ENCODE data around the gene TEC.

The TEC gene

DNA sequence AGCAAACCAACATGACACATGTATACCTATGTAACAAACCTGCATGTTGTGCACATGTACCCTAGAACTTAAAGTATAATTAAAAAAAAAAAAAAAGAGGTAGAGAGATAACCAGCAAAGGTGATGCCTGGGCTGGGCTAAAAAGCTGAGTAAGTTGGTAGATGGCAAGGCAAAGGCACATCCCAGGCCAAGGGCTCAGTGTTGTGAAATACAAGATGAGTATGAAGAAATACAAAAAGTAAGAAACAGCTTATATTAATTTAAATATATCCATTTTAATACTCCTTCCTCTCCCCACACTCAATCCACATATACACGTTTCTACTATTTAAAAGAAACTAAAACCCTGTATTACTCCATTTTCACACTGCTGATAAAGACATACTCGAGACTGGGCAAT is 25.8 kb downstream of the TEC start:
- Histone ChIP-seq H2AFZ (ENCODE audit: low read length) (no peak overlapping the region), H3K27ac (replicated peaks; ENCODE audit: low read length) (no peak overlapping the region), H3K23ac (ENCODE audit: low read depth, low read length, poor library complexity) (no peak overlapping the region), H2AK5ac (ENCODE audit: low read depth, low read length) (no peak overlapping the region), H3K79me1 (ENCODE audit: low read depth, low read length) (no peaks in the 10 kb centered on the region), H3K4ac (ENCODE audit: low read length) (no peak overlapping the region), H3K4me1 (ENCODE audit: control insufficient read depth in 2 of 2, insufficient read depth in 1 of 2, low read depth in 1 of 2, low read length in 2 of 2) (no peaks in the 10 kb centered on the region), H3K36me3 (replicated peaks in 1 of 2; ENCODE audit: control insufficient read depth in 2 of 2, insufficient read depth in 2 of 2, low read length in 2 of 2) (no peaks in the 10 kb centered on the region), H3K18ac (ENCODE audit: low read length) (no peak overlapping the region), H4K8ac (ENCODE audit: low read depth, low read length) (no peak overlapping the region), H2BK5ac (ENCODE audit: low read length) (no peak overlapping the region), H3K9ac (ENCODE audit: low read depth, low read length, poor library complexity) (no peak overlapping the region), H3K4me3 (ENCODE audit: low read length in 2 of 2) (no peak overlapping the region), H2BK120ac (ENCODE audit: low read depth, low read length) (no peak overlapping the region), H2BK12ac (ENCODE audit: low read length) (no peak overlapping the region), H3K14ac (ENCODE audit: low read length) (no peak overlapping the region), H3K4me2 (ENCODE audit: insufficient read depth, low read length, poor library complexity, severe bottlenecking) (no peak overlapping the region), H2BK15ac (ENCODE audit: low read length) (no peak overlapping the region), H4K91ac (ENCODE audit: low read depth, low read length, poor library complexity) (no peak overlapping the region), H3K27me3 (ENCODE audit: control insufficient read depth in 3 of 3, insufficient read depth in 3 of 3, low read depth in 1 of 3, low read length in 3 of 3) (no peaks in the 10 kb centered on the region), H3K9me3 (replicated peaks in 1 of 2; ENCODE audit: control insufficient read depth in 2 of 2, insufficient read depth in 1 of 2, low read depth in 1 of 2, low read length in 2 of 2) (no peaks in the 10 kb centered on the region)
- DNase-seq (ENCODE audit: low spot score), result no peak
- 100% methylated on average over 1 of the region's 2 CpGs; no CpG with 5 or more reads in 1 of the 2 donors for WGBS, 2 donors (ENCODE audit: extremely low coverage in 2 of 2, insufficient read length in 2 of 2, insufficient replicate concordance in 1 of 2)

DNA sequence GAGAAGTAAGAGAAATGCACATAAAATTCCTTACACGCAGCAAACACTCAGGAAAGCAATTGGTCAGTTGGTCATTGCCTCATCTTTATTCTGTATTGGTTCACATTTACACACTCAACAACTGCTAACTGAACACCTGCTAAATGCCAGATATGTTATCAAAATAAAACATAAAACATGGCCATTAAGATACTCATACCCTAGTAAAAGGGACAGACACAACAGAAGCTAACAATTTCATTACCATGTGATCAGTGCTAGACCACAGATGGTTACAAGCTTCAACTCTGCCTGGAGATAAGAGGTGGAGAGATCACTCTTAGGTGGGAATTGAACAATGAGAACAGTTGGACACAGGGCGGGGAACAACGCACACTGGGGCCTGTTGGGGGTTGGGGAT is 26.2 kb downstream of the TEC start:
- no peak overlapping the region for H2BK5ac ChIP-seq (ENCODE audit: low read length)
- WGBS, 2 donors (ENCODE audit: extremely low coverage in 2 of 2, insufficient read length in 2 of 2, insufficient replicate concordance in 1 of 2), result no CpG with 5 or more reads among the region's 3 CpGs
- no peak overlapping the region for H3K9ac ChIP-seq (ENCODE audit: low read depth, low read length, poor library complexity)
- H3K27ac ChIP-seq (replicated peaks; ENCODE audit: low read length), result no peak overlapping the region
- H3K36me3 ChIP-seq (replicated peaks in 1 of 2; ENCODE audit: control insufficient read depth in 2 of 2, insufficient read depth in 2 of 2, low read length in 2 of 2), result no peaks in the 10 kb centered on the region
- H3K23ac ChIP-seq (ENCODE audit: low read depth, low read length, poor library complexity), result no peak overlapping the region
- H3K14ac ChIP-seq (ENCODE audit: low read length), result no peak overlapping the region
- no peaks in the 10 kb centered on the region for H3K9me3 ChIP-seq (replicated peaks in 1 of 2; ENCODE audit: control insufficient read depth in 2 of 2, insufficient read depth in 1 of 2, low read depth in 1 of 2, low read length in 2 of 2)
- no peak overlapping the region for H3K4me2 ChIP-seq (ENCODE audit: insufficient read depth, low read length, poor library complexity, severe bottlenecking)
- no peaks in the 10 kb centered on the region for H3K27me3 ChIP-seq (ENCODE audit: control insufficient read depth in 3 of 3, insufficient read depth in 3 of 3, low read depth in 1 of 3, low read length in 3 of 3)
- no peak overlapping the region for H2BK120ac ChIP-seq (ENCODE audit: low read depth, low read length)
- no peak overlapping the region for H2AK5ac ChIP-seq (ENCODE audit: low read depth, low read length)
- H4K8ac ChIP-seq (ENCODE audit: low read depth, low read length), result no peak overlapping the region
- no peaks in the 10 kb centered on the region for H3K4me1 ChIP-seq (ENCODE audit: control insufficient read depth in 2 of 2, insufficient read depth in 1 of 2, low read depth in 1 of 2, low read length in 2 of 2)
- H4K91ac ChIP-seq (ENCODE audit: low read depth, low read length, poor library complexity), result no peak overlapping the region
- no peak overlapping the region for H2AFZ ChIP-seq (ENCODE audit: low read length)
- no peaks in the 10 kb centered on the region for H3K79me1 ChIP-seq (ENCODE audit: low read depth, low read length)
- no peak overlapping the region for H3K4me3 ChIP-seq (ENCODE audit: low read length in 2 of 2)
- H2BK15ac ChIP-seq (ENCODE audit: low read length), result no peak overlapping the region
- H2BK12ac ChIP-seq (ENCODE audit: low read length), result no peak overlapping the region
- H3K18ac ChIP-seq (ENCODE audit: low read length), result no peak overlapping the region
- no peak for DNase-seq (ENCODE audit: low spot score)
- H3K4ac ChIP-seq (ENCODE audit: low read length), result no peak overlapping the region

DNA sequence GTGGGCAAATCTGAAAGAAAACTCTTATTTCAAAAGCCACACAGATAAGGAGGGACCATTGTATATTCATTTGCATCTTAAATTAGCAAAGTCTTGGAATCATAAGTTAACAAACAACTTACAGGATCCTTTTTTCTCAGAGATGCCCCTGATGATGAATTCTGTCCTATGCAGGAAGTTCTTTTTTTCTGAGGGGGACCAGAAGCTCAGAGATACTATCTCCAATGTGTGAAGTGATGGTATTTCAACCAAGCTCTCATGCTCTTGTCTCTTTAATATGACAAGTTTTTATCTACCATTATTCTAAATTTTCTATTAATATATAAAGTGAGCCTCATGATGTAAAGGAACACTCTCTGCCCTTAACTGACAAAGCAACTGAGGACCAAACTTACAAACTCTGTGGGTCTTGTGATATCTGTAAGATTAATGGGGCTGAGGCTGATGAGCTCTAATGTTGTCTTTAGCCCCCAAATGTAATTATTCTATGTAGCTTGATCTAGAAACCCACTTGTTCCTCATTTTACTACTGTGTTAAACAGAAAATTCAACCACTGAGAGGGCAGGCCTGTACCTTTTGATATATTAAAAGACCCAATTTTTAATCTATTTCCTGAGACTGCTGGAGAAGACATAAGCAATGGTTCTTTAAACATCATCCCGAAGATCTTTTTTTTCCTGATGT is 27.0 kb downstream of the TEC start:
- Histone ChIP-seq H3K27ac (replicated peaks; ENCODE audit: low read length) (no peak overlapping the region), H4K8ac (ENCODE audit: low read depth, low read length) (no peak overlapping the region), H2BK120ac (ENCODE audit: low read depth, low read length) (no peak overlapping the region), H2BK5ac (ENCODE audit: low read length) (no peak overlapping the region), H2BK15ac (ENCODE audit: low read length) (no peak overlapping the region), H2AK5ac (ENCODE audit: low read depth, low read length) (no peak overlapping the region), H4K91ac (ENCODE audit: low read depth, low read length, poor library complexity) (no peak overlapping the region), H3K4me3 (ENCODE audit: low read length in 2 of 2) (no peak overlapping the region), H3K14ac (ENCODE audit: low read length) (no peak overlapping the region), H3K27me3 (ENCODE audit: control insufficient read depth in 3 of 3, insufficient read depth in 3 of 3, low read depth in 1 of 3, low read length in 3 of 3) (no peaks in the 10 kb centered on the region), H3K4ac (ENCODE audit: low read length) (no peak overlapping the region), H3K9me3 (replicated peaks in 1 of 2; ENCODE audit: control insufficient read depth in 2 of 2, insufficient read depth in 1 of 2, low read depth in 1 of 2, low read length in 2 of 2) (no peaks in the 10 kb centered on the region), H2BK12ac (ENCODE audit: low read length) (no peak overlapping the region), H3K23ac (ENCODE audit: low read depth, low read length, poor library complexity) (no peak overlapping the region), H3K18ac (ENCODE audit: low read length) (no peak overlapping the region), H3K9ac (ENCODE audit: low read depth, low read length, poor library complexity) (no peak overlapping the region), H3K79me1 (ENCODE audit: low read depth, low read length) (no peaks in the 10 kb centered on the region), H2AFZ (ENCODE audit: low read length) (no peak overlapping the region), H3K36me3 (replicated peaks in 1 of 2; ENCODE audit: control insufficient read depth in 2 of 2, insufficient read depth in 2 of 2, low read length in 2 of 2) (no peaks in the 10 kb centered on the region), H3K4me1 (ENCODE audit: control insufficient read depth in 2 of 2, insufficient read depth in 1 of 2, low read depth in 1 of 2, low read length in 2 of 2) (no peaks in the 10 kb centered on the region), H3K4me2 (ENCODE audit: insufficient read depth, low read length, poor library complexity, severe bottlenecking) (no peak overlapping the region)
- whole genome bisulfite sequencing, 2 donors (ENCODE audit: extremely low coverage in 2 of 2, insufficient read length in 2 of 2, insufficient replicate concordance in 1 of 2), result no CpG with 5 or more reads among the region's 1 CpG
- no peak for DNase-seq (ENCODE audit: low spot score)

DNA sequence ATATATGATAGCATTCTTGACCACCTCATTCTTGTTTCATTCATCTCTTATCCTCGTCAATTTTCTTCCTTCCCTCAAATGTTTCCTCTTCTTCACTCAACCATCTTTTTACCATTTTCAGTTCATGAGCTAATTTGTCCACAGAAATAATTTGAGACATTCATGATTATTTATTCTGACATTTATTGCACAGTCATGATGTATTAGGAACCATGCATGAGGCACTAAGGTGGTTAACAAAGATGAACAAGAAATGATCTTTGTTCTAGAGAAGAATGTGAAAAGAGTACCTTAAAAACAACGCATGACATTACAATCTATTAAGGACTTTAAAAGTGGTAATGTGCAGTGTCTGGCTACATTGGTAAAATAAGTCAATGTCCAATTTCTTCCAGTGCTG is 27.9 kb downstream of the TEC start:
- H3K36me3 ChIP-seq (replicated peaks in 1 of 2; ENCODE audit: control insufficient read depth in 2 of 2, insufficient read depth in 2 of 2, low read length in 2 of 2), result no peaks in the 10 kb centered on the region
- no peak overlapping the region for H2BK15ac ChIP-seq (ENCODE audit: low read length)
- no peak overlapping the region for H2BK120ac ChIP-seq (ENCODE audit: low read depth, low read length)
- no peak overlapping the region for H4K91ac ChIP-seq (ENCODE audit: low read depth, low read length, poor library complexity)
- DNase-seq (ENCODE audit: low spot score), result no peak
- H2AFZ ChIP-seq (ENCODE audit: low read length), result no peak overlapping the region
- no peak overlapping the region for H3K23ac ChIP-seq (ENCODE audit: low read depth, low read length, poor library complexity)
- no peak overlapping the region for H3K9ac ChIP-seq (ENCODE audit: low read depth, low read length, poor library complexity)
- no peak overlapping the region for H3K4me3 ChIP-seq (ENCODE audit: low read length in 2 of 2)
- H2AK5ac ChIP-seq (ENCODE audit: low read depth, low read length), result no peak overlapping the region
- H3K14ac ChIP-seq (ENCODE audit: low read length), result no peak overlapping the region
- no peak overlapping the region for H2BK5ac ChIP-seq (ENCODE audit: low read length)
- no peak overlapping the region for H3K27ac ChIP-seq (replicated peaks; ENCODE audit: low read length)
- no peak overlapping the region for H4K8ac ChIP-seq (ENCODE audit: low read depth, low read length)
- no peak overlapping the region for H3K4ac ChIP-seq (ENCODE audit: low read length)
- no peak overlapping the region for H3K4me2 ChIP-seq (ENCODE audit: insufficient read depth, low read length, poor library complexity, severe bottlenecking)
- H3K27me3 ChIP-seq (ENCODE audit: control insufficient read depth in 3 of 3, insufficient read depth in 3 of 3, low read depth in 1 of 3, low read length in 3 of 3), result no peaks in the 10 kb centered on the region
- no peak overlapping the region for H2BK12ac ChIP-seq (ENCODE audit: low read length)
- 100% methylated on average over 1 of the region's 2 CpGs; no CpG with 5 or more reads in 1 of the 2 donors for WGBS, 2 donors (ENCODE audit: extremely low coverage in 2 of 2, insufficient read length in 2 of 2, insufficient replicate concordance in 1 of 2)
- H3K79me1 ChIP-seq (ENCODE audit: low read depth, low read length), result no peaks in the 10 kb centered on the region
- H3K9me3 ChIP-seq (replicated peaks in 1 of 2; ENCODE audit: control insufficient read depth in 2 of 2, insufficient read depth in 1 of 2, low read depth in 1 of 2, low read length in 2 of 2), result no peaks in the 10 kb centered on the region
- no peaks in the 10 kb centered on the region for H3K4me1 ChIP-seq (ENCODE audit: control insufficient read depth in 2 of 2, insufficient read depth in 1 of 2, low read depth in 1 of 2, low read length in 2 of 2)
- no peak overlapping the region for H3K18ac ChIP-seq (ENCODE audit: low read length)

Measured in neuronal stem cell (in vitro differentiated cells).